Measurements from ENCODE around the gene BLVRB.
A peak's percentile ranks its signal among the peaks of the same experiment; 100 is the strongest.

DNA sequence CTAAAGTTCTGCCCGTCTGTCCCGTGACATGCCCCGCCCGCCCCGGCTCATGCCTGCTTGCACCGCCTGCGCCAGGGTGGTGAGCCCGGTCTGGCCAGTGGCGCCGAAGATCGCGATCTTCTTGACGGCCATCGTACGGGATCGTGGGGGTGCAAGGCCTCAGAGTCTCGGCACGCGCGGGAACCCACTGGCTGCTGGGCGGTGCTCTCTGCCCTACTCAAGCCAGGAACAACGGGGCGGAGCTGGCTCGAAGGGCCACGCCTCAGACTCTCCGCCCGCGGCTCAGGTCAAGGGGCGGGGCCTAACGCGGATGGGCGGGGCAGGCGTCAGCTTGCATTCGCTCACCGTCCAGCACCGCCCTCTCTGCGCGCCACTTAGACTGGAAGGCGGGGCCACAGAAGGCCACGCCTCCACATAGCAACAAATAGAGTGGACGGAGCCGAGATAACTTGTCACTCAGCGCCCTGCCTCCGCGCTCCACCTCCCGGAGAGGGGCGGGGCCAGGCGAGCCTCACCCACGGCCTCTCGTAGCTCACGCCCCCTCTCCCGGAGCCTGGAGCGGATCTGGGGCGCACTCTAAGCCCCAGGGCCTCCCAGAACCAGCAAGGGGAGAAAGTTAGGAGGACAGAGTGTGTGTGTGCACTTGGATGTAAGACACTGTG is at the start of gene BLVRB:
- no peak for TF ChIP-seq CEBPZ (IDR thresholded peaks at IDR 0.05; ENCODE audit: low read depth, low read length)
- peak; percentile 87 for TF ChIP-seq POLR2A (IDR thresholded peaks at IDR 0.05; ENCODE audit: low read depth, low read length)
- TF ChIP-seq, protein P1, sequence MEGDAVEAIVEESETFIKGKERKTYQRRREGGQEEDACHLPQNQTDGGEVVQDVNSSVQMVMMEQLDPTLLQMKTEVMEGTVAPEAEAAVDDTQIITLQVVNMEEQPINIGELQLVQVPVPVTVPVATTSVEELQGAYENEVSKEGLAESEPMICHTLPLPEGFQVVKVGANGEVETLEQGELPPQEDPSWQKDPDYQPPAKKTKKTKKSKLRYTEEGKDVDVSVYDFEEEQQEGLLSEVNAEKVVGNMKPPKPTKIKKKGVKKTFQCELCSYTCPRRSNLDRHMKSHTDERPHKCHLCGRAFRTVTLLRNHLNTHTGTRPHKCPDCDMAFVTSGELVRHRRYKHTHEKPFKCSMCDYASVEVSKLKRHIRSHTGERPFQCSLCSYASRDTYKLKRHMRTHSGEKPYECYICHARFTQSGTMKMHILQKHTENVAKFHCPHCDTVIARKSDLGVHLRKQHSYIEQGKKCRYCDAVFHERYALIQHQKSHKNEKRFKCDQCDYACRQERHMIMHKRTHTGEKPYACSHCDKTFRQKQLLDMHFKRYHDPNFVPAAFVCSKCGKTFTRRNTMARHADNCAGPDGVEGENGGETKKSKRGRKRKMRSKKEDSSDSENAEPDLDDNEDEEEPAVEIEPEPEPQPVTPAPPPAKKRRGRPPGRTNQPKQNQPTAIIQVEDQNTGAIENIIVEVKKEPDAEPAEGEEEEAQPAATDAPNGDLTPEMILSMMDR (IDR thresholded peaks at IDR 0.05 in 2 of 3, conservative IDR thresholded peaks at IDR 0.05 in 1 of 3; ENCODE audit: control insufficient read depth in 2 of 3, extremely low read depth in 1 of 3, insufficient read depth in 1 of 3, low read depth in 3 of 3, low read length in 3 of 3), result no peak
- no peak for TF ChIP-seq NRF1 (conservative IDR thresholded peaks at IDR 0.05; ENCODE audit: low read depth, low read length)
- no peak for TF ChIP-seq EZH2 (IDR thresholded peaks at IDR 0.05; ENCODE audit: borderline replicate concordance, control insufficient read depth, low read depth, low read length)
- no peak for TF ChIP-seq CHD4 (IDR thresholded peaks at IDR 0.05)
- TF ChIP-seq, protein P2, sequence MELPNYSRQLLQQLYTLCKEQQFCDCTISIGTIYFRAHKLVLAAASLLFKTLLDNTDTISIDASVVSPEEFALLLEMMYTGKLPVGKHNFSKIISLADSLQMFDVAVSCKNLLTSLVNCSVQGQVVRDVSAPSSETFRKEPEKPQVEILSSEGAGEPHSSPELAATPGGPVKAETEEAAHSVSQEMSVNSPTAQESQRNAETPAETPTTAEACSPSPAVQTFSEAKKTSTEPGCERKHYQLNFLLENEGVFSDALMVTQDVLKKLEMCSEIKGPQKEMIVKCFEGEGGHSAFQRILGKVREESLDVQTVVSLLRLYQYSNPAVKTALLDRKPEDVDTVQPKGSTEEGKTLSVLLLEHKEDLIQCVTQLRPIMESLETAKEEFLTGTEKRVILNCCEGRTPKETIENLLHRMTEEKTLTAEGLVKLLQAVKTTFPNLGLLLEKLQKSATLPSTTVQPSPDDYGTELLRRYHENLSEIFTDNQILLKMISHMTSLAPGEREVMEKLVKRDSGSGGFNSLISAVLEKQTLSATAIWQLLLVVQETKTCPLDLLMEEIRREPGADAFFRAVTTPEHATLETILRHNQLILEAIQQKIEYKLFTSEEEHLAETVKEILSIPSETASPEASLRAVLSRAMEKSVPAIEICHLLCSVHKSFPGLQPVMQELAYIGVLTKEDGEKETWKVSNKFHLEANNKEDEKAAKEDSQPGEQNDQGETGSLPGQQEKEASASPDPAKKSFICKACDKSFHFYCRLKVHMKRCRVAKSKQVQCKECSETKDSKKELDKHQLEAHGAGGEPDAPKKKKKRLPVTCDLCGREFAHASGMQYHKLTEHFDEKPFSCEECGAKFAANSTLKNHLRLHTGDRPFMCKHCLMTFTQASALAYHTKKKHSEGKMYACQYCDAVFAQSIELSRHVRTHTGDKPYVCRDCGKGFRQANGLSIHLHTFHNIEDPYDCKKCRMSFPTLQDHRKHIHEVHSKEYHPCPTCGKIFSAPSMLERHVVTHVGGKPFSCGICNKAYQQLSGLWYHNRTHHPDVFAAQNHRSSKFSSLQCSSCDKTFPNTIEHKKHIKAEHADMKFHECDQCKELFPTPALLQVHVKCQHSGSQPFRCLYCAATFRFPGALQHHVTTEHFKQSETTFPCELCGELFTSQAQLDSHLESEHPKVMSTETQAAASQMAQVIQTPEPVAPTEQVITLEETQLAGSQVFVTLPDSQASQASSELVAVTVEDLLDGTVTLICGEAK (IDR thresholded peaks at IDR 0.05; ENCODE audit: borderline replicate concordance), result no peak
- TF ChIP-seq, protein P3, sequence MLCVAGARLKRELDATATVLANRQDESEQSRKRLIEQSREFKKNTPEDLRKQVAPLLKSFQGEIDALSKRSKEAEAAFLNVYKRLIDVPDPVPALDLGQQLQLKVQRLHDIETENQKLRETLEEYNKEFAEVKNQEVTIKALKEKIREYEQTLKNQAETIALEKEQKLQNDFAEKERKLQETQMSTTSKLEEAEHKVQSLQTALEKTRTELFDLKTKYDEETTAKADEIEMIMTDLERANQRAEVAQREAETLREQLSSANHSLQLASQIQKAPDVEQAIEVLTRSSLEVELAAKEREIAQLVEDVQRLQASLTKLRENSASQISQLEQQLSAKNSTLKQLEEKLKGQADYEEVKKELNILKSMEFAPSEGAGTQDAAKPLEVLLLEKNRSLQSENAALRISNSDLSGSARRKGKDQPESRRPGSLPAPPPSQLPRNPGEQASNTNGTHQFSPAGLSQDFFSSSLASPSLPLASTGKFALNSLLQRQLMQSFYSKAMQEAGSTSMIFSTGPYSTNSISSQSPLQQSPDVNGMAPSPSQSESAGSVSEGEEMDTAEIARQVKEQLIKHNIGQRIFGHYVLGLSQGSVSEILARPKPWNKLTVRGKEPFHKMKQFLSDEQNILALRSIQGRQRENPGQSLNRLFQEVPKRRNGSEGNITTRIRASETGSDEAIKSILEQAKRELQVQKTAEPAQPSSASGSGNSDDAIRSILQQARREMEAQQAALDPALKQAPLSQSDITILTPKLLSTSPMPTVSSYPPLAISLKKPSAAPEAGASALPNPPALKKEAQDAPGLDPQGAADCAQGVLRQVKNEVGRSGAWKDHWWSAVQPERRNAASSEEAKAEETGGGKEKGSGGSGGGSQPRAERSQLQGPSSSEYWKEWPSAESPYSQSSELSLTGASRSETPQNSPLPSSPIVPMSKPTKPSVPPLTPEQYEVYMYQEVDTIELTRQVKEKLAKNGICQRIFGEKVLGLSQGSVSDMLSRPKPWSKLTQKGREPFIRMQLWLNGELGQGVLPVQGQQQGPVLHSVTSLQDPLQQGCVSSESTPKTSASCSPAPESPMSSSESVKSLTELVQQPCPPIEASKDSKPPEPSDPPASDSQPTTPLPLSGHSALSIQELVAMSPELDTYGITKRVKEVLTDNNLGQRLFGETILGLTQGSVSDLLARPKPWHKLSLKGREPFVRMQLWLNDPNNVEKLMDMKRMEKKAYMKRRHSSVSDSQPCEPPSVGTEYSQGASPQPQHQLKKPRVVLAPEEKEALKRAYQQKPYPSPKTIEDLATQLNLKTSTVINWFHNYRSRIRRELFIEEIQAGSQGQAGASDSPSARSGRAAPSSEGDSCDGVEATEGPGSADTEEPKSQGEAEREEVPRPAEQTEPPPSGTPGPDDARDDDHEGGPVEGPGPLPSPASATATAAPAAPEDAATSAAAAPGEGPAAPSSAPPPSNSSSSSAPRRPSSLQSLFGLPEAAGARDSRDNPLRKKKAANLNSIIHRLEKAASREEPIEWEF (IDR thresholded peaks at IDR 0.05; ENCODE audit: insufficient replicate concordance, low read depth, low read length), result no peak
- peak; percentile 71 for TF ChIP-seq POLR2AphosphoS5 (IDR thresholded peaks at IDR 0.05; ENCODE audit: low read length)
- TF ChIP-seq KDM1A (IDR thresholded peaks at IDR 0.05; ENCODE audit: borderline replicate concordance), result no peak
- TF ChIP-seq SMC3 (IDR thresholded peaks at IDR 0.05; ENCODE audit: borderline replicate concordance, low read length), result no peak

Data from GM12878 (cell line).